ENCODE results near the gene C2orf72.

DNA sequence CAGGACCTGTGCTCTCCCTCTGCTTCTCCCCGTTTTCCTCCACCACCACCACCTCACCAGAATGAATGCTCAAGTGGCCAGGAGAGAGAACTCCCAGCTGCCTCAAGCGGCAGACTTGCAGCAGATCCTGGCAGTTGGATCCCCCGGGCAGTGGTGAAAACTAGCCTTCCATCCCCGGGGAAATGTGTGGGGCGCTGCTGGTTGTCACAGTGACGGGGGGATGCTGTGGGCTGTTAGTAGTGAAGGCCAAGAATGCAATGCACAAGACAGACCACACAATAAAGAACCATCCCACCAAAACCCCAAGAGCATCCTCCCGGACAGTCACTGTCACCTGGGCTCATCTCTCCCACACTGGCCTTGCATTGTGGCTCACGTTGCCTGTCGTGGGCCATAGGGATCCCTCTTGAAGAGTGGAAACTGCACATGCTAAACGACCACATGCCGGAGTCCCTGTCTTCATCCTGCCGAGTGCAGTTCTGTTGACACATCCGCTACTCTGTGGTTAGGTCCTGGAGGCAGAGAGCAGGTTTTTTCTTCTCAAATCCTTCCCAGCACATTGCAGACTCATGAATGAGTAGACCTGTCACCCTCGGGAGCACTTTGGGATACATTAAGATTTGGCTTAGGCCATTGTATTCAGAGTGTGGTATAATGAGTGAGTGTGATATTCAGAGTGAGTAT, 27.9 kb upstream of the C2orf72 start:
- TF ChIP-seq, protein P1, sequence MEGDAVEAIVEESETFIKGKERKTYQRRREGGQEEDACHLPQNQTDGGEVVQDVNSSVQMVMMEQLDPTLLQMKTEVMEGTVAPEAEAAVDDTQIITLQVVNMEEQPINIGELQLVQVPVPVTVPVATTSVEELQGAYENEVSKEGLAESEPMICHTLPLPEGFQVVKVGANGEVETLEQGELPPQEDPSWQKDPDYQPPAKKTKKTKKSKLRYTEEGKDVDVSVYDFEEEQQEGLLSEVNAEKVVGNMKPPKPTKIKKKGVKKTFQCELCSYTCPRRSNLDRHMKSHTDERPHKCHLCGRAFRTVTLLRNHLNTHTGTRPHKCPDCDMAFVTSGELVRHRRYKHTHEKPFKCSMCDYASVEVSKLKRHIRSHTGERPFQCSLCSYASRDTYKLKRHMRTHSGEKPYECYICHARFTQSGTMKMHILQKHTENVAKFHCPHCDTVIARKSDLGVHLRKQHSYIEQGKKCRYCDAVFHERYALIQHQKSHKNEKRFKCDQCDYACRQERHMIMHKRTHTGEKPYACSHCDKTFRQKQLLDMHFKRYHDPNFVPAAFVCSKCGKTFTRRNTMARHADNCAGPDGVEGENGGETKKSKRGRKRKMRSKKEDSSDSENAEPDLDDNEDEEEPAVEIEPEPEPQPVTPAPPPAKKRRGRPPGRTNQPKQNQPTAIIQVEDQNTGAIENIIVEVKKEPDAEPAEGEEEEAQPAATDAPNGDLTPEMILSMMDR (IDR thresholded peaks at IDR 0.05) = no peak
- no peak for TF ChIP-seq EZH2 (IDR thresholded peaks at IDR 0.05; ENCODE audit: borderline replicate concordance, insufficient read depth, low read depth, low read length, poor library complexity, severe bottlenecking)

All from B cell (primary cell).